WERI-Rb-1 (cell line): Measurements from ENCODE around the gene TLR2.

ENCODE experiments used
- DNase-seq: peaks from one replicate; pipeline ENCODE4 v3.0.0-alpha.2; 2020
- H3K27ac ChIP-seq: fragments of 250-450 bp; sonication (Bioruptor Pico); 2 replicates; pipeline ENCODE4 v1.5.1; 2020; ENCODE audit warnings: mild to moderate bottlenecking, moderate library complexity
- H3K27me3 ChIP-seq: fragments of 250-450 bp; sonication (Bioruptor Pico); 2 replicates; pipeline ENCODE4 v1.5.1; 2021; ENCODE audit warnings: mild to moderate bottlenecking, low read depth, moderate library complexity; ENCODE audit not compliant: insufficient read depth, severe bottlenecking
- H3K36me3 ChIP-seq: fragments of 250-450 bp; sonication (Bioruptor Pico); 2 replicates; pipeline ENCODE4 v1.5.1; 2020; ENCODE audit warnings: mild to moderate bottlenecking, moderate library complexity
- H3K4me3 ChIP-seq: 2 replicates; pipeline ENCODE4 v1.5.1; 2011; ENCODE audit warnings: low read depth, mild to moderate bottlenecking, control low read depth, low read length
- H3K9me3 ChIP-seq: fragments of 250-450 bp; sonication (Bioruptor Pico); 2 replicates; pipeline ENCODE4 v1.5.1; 2021; ENCODE audit warnings: mild to moderate bottlenecking, moderate library complexity; ENCODE audit not compliant: severe bottlenecking
- CTCF ChIP-seq: IDR thresholded peaks from 2 replicates; pipeline ENCODE4 v1.5.1; 2011; ENCODE audit warnings: low read depth, mild to moderate bottlenecking, control low read depth, inconsistent platforms, low read length

TLR2 gene

GRCh38 chr4:153710681-153711080 is 26.6 kb downstream of the TLR2 start:
- no peak for DNase-seq

GRCh38 chr4:153713866-153714646 is 30.0 kb downstream of the TLR2 start:
- no peak for TF ChIP-seq CTCF
- H3K27ac ChIP-seq: no peak overlapping the region
- no peak overlapping the region for H3K4me3 ChIP-seq
- no peaks in the 10 kb centered on the region for H3K9me3 ChIP-seq
- no peak for DNase-seq
- H3K36me3 ChIP-seq: no peaks in the 10 kb centered on the region
- H3K27me3 ChIP-seq: no peaks in the 10 kb centered on the region

More at GRCh38 chr4:153710681-153711080, 26.6 kb downstream of the TLR2 start:
- H3K9me3 ChIP-seq: no peaks in the 10 kb centered on the region
- no peak overlapping the region for H3K27ac ChIP-seq
- no peaks in the 10 kb centered on the region for H3K36me3 ChIP-seq
- TF ChIP-seq CTCF: no peak
- no peak overlapping the region for H3K4me3 ChIP-seq
- H3K27me3 ChIP-seq: no peaks in the 10 kb centered on the region

- H3K36me3 ChIP-seq: no peaks in the 10 kb centered on the region
Observed at GRCh38 chr4:153722036-153722435, 38.0 kb downstream of the TLR2 start.

GRCh38 chr4:153724606-153725005 is 40.5 kb downstream of the TLR2 start:
- no peak overlapping the region for H3K27ac ChIP-seq
- no peak for DNase-seq
- H3K36me3 ChIP-seq: no peaks in the 10 kb centered on the region
- no peak for TF ChIP-seq CTCF
- H3K4me3 ChIP-seq: no peak overlapping the region
- H3K9me3 ChIP-seq: no peaks in the 10 kb centered on the region
- no peaks in the 10 kb centered on the region for H3K27me3 ChIP-seq

More at GRCh38 chr4:153722036-153722435, 38.0 kb downstream of the TLR2 start:
- TF ChIP-seq CTCF: no peak
- no peaks in the 10 kb centered on the region for H3K27me3 ChIP-seq
- H3K9me3 ChIP-seq: no peaks in the 10 kb centered on the region
- no peak for DNase-seq
- no peak overlapping the region for H3K27ac ChIP-seq
- no peak overlapping the region for H3K4me3 ChIP-seq

GRCh38 chr4:153725136-153725830 is 41.2 kb downstream of the TLR2 start:
- no peaks in the 10 kb centered on the region for H3K36me3 ChIP-seq
- H3K4me3 ChIP-seq: no peak overlapping the region
- TF ChIP-seq CTCF: no peak
- no peak for DNase-seq
- no peak overlapping the region for H3K27ac ChIP-seq
- H3K27me3 ChIP-seq: no peaks in the 10 kb centered on the region
- no peaks in the 10 kb centered on the region for H3K9me3 ChIP-seq

GRCh38 chr4:153725831-153726154 is 41.7 kb downstream of the TLR2 start:
- no peak overlapping the region for H3K27ac ChIP-seq
- no peaks in the 10 kb centered on the region for H3K9me3 ChIP-seq
- no peak overlapping the region for H3K4me3 ChIP-seq
- TF ChIP-seq CTCF: no peak
- H3K36me3 ChIP-seq: no peaks in the 10 kb centered on the region
- no peaks in the 10 kb centered on the region for H3K27me3 ChIP-seq
- no peak for DNase-seq
